NCI-H748 treated with DMSO at 0.1 percent for 48 hours (cell line): ENCODE measurements around the gene HLA-F.

Experiments used
- DNase-seq: peaks from one replicate; lab custom pipeline; 2025; lab: John Stamatoyannopoulos, UW

The HLA-F gene

DNA sequence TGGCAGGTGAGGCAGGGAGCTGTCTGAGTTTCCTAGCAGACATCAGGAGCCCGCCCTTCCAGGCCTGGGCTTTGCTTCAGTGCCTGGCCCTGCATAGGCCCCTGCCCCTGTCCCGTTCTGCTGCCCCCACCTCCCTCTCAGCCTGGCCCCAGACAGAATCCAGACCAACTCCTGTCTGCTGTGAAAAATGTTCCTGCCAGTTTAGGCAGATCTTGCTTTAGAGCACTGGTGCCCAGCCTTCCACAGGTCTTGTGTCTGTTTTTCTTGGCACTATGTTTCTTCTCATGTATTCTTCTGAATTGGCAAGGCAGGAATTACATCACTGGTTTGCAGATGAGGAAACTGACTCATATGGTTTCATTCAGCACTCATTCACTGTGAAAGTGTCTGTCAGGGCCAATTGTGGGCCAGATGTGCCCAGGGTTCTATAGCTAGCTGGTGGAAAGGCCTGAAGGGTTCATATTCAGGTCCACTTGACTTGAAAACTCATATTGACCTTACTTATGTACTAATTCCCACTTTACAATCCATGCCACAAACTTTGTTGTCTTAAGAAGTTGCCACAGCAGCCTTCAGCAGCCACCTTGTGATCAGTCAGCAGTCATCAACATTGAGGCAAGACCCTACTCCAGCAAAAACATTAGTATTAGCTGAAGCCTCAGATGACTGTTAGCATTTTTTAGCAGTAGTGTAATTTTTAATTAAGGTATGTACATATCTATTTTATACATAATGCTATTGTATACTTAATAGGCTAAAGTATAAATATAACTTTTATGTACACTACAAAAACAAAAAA lies 40.5 kb downstream of the HLA-F start:
- no peak for DNase-seq

DNA sequence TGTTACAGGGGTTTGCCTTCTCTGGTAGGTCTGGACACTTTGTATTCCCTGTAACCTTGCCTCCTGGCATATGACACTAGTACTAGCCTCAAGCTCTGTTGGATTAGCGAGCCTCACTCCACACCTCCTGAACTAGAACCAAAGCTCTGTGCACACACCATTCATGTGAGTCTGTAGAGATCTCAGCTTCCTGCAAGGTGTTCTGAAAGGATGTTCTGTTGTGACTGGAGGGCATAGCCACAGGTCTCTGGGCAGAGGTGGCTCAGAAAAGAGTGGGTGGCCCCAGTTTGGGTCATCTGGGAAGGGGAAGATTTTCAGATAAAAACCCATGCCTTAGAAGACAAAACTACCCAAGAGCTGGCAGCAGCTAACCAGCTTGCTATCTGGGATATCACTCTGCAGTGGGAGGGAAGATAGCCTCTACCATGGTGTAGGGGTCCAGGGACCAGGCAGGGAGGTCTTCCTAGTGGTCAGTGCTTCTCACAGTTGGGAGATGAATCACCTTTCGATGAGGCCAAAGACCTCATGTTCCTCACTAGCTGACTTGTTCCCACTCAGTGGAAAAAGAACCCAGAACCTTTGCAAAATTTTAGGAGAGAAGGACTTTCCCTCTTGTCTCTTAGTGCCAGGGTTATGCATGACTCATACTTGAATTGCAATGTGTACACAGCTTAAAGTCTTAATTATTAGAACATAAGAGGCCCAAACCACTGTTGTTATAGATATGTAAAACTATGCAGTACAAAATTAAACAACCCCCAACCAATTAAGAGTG lies 41.4 kb downstream of the HLA-F start:
- DNase-seq, result no peak

GRCh38 chr6:29769336-29769735 lies 46.1 kb downstream of the HLA-F start:
- DNase-seq, result no peak

DNA sequence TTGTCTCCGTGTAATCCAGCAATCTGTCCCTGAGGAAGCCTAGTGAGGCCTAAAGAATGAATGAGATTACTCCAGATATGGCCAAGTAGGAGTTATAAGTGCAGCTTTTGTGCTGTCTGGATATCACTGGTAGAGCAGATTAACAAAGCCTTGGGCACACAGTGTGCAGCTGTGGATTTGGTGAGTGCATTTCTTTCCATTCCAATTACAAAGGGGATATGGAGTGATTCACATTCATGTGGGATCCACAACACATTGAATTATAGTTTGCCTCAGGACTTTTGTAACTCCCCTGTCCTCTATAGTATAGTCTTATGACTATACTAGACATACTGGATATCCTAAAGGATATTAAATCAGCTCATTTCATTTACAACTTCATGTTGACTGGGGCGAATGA lies 47.1 kb downstream of the HLA-F start:
- DNase-seq, result no peak

DNA sequence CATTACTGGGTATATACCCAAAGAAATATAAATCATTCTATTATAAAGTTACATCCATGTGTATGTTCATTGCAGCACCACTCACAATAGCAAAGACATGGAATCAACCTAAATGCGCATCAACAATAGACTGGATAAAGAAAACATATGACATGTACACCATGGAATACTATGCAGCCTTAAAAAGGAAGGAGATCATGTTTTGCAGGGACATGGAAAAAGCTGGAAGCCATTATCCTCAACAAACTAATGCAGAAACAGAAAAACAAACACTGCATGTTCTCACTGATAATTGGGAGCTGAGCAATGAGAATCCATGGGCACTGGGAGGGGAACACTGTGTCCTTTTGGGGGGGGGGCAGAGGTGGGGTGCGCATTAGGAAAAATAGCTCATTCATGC lies 53.5 kb downstream of the HLA-F start:
- DNase-seq, result no peak
